GM19438 (cell line): ENCODE data around the gene CS.
"Not testable (repeated sequence)": the region's sequence is repeated elsewhere in the genome, so short reads cannot be mapped to it uniquely, and the experiment has no call there.

ENCODE experiments used
- ATAC-seq: cut with Tn5 transposase; IDR thresholded peaks from one replicate; pipeline ENCODE4 v1.9.1; 2021; ENCODE audit warnings: low read depth; ENCODE audit not compliant: unreplicated experiment

The CS gene

GRCh38 chr12:56321610-56322009 is 21.5 kb upstream of the CS start:
- not testable (repeated sequence) for ATAC-seq

GRCh38 chr12:56321027-56321426 is 20.9 kb upstream of the CS start:
- ATAC-seq: no peak

GRCh38 chr12:56317675-56318074 is 17.5 kb upstream of the CS start:
- ATAC-seq: no peak

- ATAC-seq: peak; percentile 86
Observed at GRCh38 chr12:56315622-56316473, 15.7 kb upstream of the CS start, which contains the start of gene CNPY2. Gene CNPY2, minus strand, starts transcription at chr12:56315988. Its CDS starts 771 bp downstream, at chr12:56315217.

- peak; percentile 2 for ATAC-seq
Observed at GRCh38 chr12:56315249-56315621, 15.1 kb upstream of the CS start.

GRCh38 chr12:56311003-56311402 is 10.9 kb upstream of the CS start:
- no peak for ATAC-seq

GRCh38 chr12:56308714-56309113 is 8.6 kb upstream of the CS start:
- no peak for ATAC-seq

GRCh38 chr12:56307221-56307965 is 7.3 kb upstream of the CS start:
- no peak for ATAC-seq

GRCh38 chr12:56304872-56305590 is 4.9 kb upstream of the CS start:
- no peak for ATAC-seq

- no peak for ATAC-seq
Observed at GRCh38 chr12:56304276-56304675, 4.1 kb upstream of the CS start.

GRCh38 chr12:56300644-56301464 is 724 bp upstream of the CS start:
- ATAC-seq: no peak

- ATAC-seq: peak; percentile 13
Observed at GRCh38 chr12:56299308-56299852, 750 bp downstream of the CS start.

GRCh38 chr12:56298828-56299227 is 1.3 kb downstream of the CS start:
- ATAC-seq: no peak

GRCh38 chr12:56297400-56297799 is 2.7 kb downstream of the CS start:
- ATAC-seq: no peak

- ATAC-seq: no peak
Observed at GRCh38 chr12:56296295-56296694, 3.8 kb downstream of the CS start.

- ATAC-seq: no peak
Observed at GRCh38 chr12:56293795-56294194, 6.3 kb downstream of the CS start.

- no peak for ATAC-seq
Observed at GRCh38 chr12:56288705-56289387, 11.3 kb downstream of the CS start.

- ATAC-seq: no peak
Observed at GRCh38 chr12:56286044-56286830, 13.9 kb downstream of the CS start.

GRCh38 chr12:56284263-56284662 is 15.9 kb downstream of the CS start:
- ATAC-seq: not testable (repeated sequence)
